GM12878 (cell line): ENCODE measurements around the gene NEURL3. TPM values are rescaled to one million over a fixed set of nuclear protein-coding genes. Genes with fewer than 3 reads are reported as not detected.

ENCODE experiments used
- ATAC-seq: fragments of 200-7000 bp; cut with Tn5 transposase; 3 replicates; pipeline ENCODE4 v1.9.1; 2020; ENCODE audit warnings: mild to moderate bottlenecking, moderate library complexity
- BruUV-seq: library from RNA; stranded (reverse); fragments of 400-500 nt; replicated peaks from 2 replicates; lab custom pipeline; 2021; lab: Mats Ljungman, UMichigan
- CTCF ChIA-PET: fragments of 300-600 bp; sonication (Branson Sonifier 250); formaldehyde crosslinking; extraction: SDS; loops from one replicate; lab custom pipeline; 2021; ENCODE audit warnings: inconsistent platforms; lab: Yijun Ruan, JAX
- POLR2A ChIA-PET: fragments of 350-600 bp; formaldehyde crosslinking; extraction: SDS; loops from one replicate; lab custom pipeline; 2021; ENCODE audit warnings: inconsistent platforms; lab: Charles Lee
- RAD21 ChIA-PET: fragments of 300-600 bp; sonication (Branson Sonifier 250); formaldehyde crosslinking; loops from one replicate; lab custom pipeline; 2023; ENCODE audit warnings: antibody characterized with exemption; ENCODE audit not compliant: unreplicated experiment; lab: Charles Lee
- SMC1A ChIA-PET: fragments of 300-600 bp; sonication (Branson Sonifier 250); formaldehyde crosslinking; loops from one replicate; lab custom pipeline; 2023; ENCODE audit not compliant: unreplicated experiment, uncharacterized antibody; lab: Charles Lee
- DNase-seq: peaks from one replicate; pipeline ENCODE4 v3.0.0-alpha.2; 2011; ENCODE audit warnings: low read depth, low spot score
- FAIRE-seq: peaks from 3 replicates; lab custom pipeline; 2011; peaks lifted over from hg19 to GRCh38; lab: Jason Lieb, UNC
- H2AFZ ChIP-seq: 2 replicates; pipeline ENCODE4 v1.6.0; 2011; ENCODE audit warnings: low read depth, low read length, control low read depth; ENCODE audit not compliant: control insufficient read depth
- H3K27ac ChIP-seq: 2 replicates; pipeline ENCODE4 v1.5.1; 2011; ENCODE audit warnings: control low read depth; ENCODE audit not compliant: control insufficient read depth, insufficient read depth
- H3K27me3 ChIP-seq, 2 experiments: replicated peaks in 1 of 2; 2 replicates each; pipeline versions ENCODE4 v1.6.0 to v1.6.1; 2011; ENCODE audit warnings: low read length in 1 of 2; ENCODE audit not compliant: control insufficient read depth in 2 of 2, insufficient read depth in 2 of 2
- H3K36me3 ChIP-seq, 2 experiments: 2 replicates each; pipeline ENCODE4 v1.5.1; 2011; ENCODE audit warnings: low read length in 1 of 2; ENCODE audit not compliant: control insufficient read depth in 2 of 2, insufficient read depth in 2 of 2
- H3K4me1 ChIP-seq: 2 replicates; pipeline ENCODE4 v1.6.1; 2011; ENCODE audit warnings: mild to moderate bottlenecking, low read length, moderate library complexity, mixed read lengths; ENCODE audit not compliant: control insufficient read depth, insufficient read depth
- H3K4me2 ChIP-seq: 2 replicates; pipeline ENCODE4 v1.6.0; 2011; ENCODE audit warnings: control low read depth; ENCODE audit not compliant: control insufficient read depth, insufficient read depth
- H3K4me3 ChIP-seq: fragments of 200-600 bp; sonication (generic); 2 replicates; pipeline ENCODE4 v1.5.1; 2016
- H3K79me2 ChIP-seq: 2 replicates; pipeline ENCODE4 v1.6.0; 2011; ENCODE audit warnings: low read length; ENCODE audit not compliant: control insufficient read depth, insufficient read depth
- H3K9ac ChIP-seq: 2 replicates; pipeline ENCODE4 v1.8.0; 2011; ENCODE audit warnings: low read length, control low read depth, mixed read lengths; ENCODE audit not compliant: control insufficient read depth, insufficient read depth
- H3K9me3 ChIP-seq: replicated peaks from 3 replicates; pipeline ENCODE4 v1.5.1; 2011; ENCODE audit warnings: mild to moderate bottlenecking, low read length; ENCODE audit not compliant: control insufficient read depth, insufficient read depth
- H4K20me1 ChIP-seq: 2 replicates; pipeline ENCODE4 v1.6.0; 2011; ENCODE audit not compliant: control insufficient read depth, insufficient read depth
- BACH1 ChIP-seq: fragments of 450-650 bp; IDR thresholded peaks from 2 replicates; pipeline ENCODE4 v1.6.1; 2017; ENCODE audit warnings: mild to moderate bottlenecking, borderline replicate concordance
- BRCA1 ChIP-seq: IDR thresholded peaks from 2 replicates; pipeline ENCODE4 v1.6.1; 2011; ENCODE audit warnings: low read depth, low read length, improper control_type of control experiment
- CHD4 ChIP-seq: fragments of 200-600 bp; sonication (generic); IDR thresholded peaks from 2 replicates; pipeline ENCODE4 v1.6.1; 2016; ENCODE audit warnings: mild to moderate bottlenecking
- EED ChIP-seq: sonication (generic); IDR thresholded peaks from 2 replicates; pipeline ENCODE4 v1.6.1; 2016; ENCODE audit warnings: antibody characterized with exemption, low read depth
- FOXM1 ChIP-seq: IDR thresholded peaks from 2 replicates; pipeline ENCODE4 v1.6.1; 2012; ENCODE audit warnings: low read depth, mild to moderate bottlenecking, inconsistent platforms, low read length, moderate library complexity
- HDGF ChIP-seq: fragments of 450-650 bp; IDR thresholded peaks from 2 replicates; pipeline ENCODE4 v1.6.1; 2016; ENCODE audit warnings: antibody characterized with exemption
- NBN ChIP-seq: fragments of 450-650 bp; IDR thresholded peaks from 2 replicates; pipeline ENCODE4 v1.6.1; 2016
- POLR2A ChIP-seq: IDR thresholded peaks from 2 replicates; pipeline ENCODE4 v1.6.1; 2011; ENCODE audit warnings: low read depth, mild to moderate bottlenecking, low read length
- SIN3A ChIP-seq: IDR thresholded peaks from 2 replicates; pipeline ENCODE4 v1.6.1; 2012; ENCODE audit warnings: low read depth, low read length, improper control_type of control experiment
- SPI1 ChIP-seq: IDR thresholded peaks from 2 replicates; pipeline ENCODE4 v1.6.1; 2011; ENCODE audit warnings: low read depth, mild to moderate bottlenecking, low read length, moderate library complexity, borderline replicate concordance; ENCODE audit not compliant: insufficient read depth
- WGBS: methylation state at CpG from one replicate; pipeline ENCODE4 v1.1.6; 2016; ENCODE audit warnings: low lambda C conversion rate; ENCODE audit not compliant: insufficient replicate concordance, insufficient coverage; ENCODE audit errors: missing lambda C conversion rate; 5-methylcytosine and 5-hydroxymethylcytosine counted together
- in situ Hi-C: fragments of 300-500 bp; cut with MboI; formaldehyde crosslinking; loops from 9 replicates; pipeline ENCODE4 v1.14.3; 2018; ENCODE audit warnings: mixed read lengths
- intact Hi-C: fragments of 100-400 bp; cut with micrococcal nuclease; formaldehyde crosslinking; loops from one replicate; pipeline ENCODE4 v1.14.2; 2022; ENCODE audit not compliant: unreplicated experiment
- polyA plus RNA-seq, 11 experiments: library from polyadenylated mRNA; depleted of rRNA in 4 of 11; unstranded in 6 of 11; stranded (reverse) in 5 of 11; fragments of >200 nt; fragmentation: Nextera tagmentation in 4 of 11; fragmentation: Illumina TruSeq in 1 of 11; extraction: Ambion mirVana in 4 of 11; extraction: Trizol in 1 of 11; gene quantifications; 1 replicate in 1 of 11; 2 replicates in 10 of 11; pipeline versions ENCODE4 v1.2.1 to v1.2.3, GENCODE V29; 2011 to 2016; ENCODE audit warnings: inconsistent platforms in 2 of 11, missing spikeins in 2 of 11, low read depth in 1 of 11
- total RNA-seq, 4 experiments: library from RNA; depleted of rRNA in 3 of 4; stranded (reverse); fragments of >200 nt in 3 of 4; fragmentation: Illumina TruSeq in 1 of 4; extraction: Trizol in 1 of 4; gene quantifications; 2 replicates each; pipeline versions ENCODE4 v1.2.1 to v1.2.3, GENCODE V29; 2013 to 2021
- TF ChIP-seq, protein P1 (sequence below): fragments of 450-650 bp; IDR thresholded peaks from 2 replicates; pipeline ENCODE4 v1.6.1; 2017; ENCODE audit warnings: mild to moderate bottlenecking, moderate library complexity
- TF ChIP-seq, protein P2 (sequence below): IDR thresholded peaks from 2 replicates; pipeline ENCODE4 v1.6.1; 2011; ENCODE audit warnings: mild to moderate bottlenecking, low read depth, low read length, moderate library complexity; ENCODE audit not compliant: insufficient replicate concordance
- TF ChIP-seq, protein P3 (sequence below): fragments of 450-650 bp; IDR thresholded peaks from 2 replicates; pipeline ENCODE4 v1.6.1; 2017; ENCODE audit warnings: mild to moderate bottlenecking, moderate library complexity
- TF ChIP-seq, protein P4 (sequence below): IDR thresholded peaks from 2 replicates; pipeline ENCODE4 v1.6.1; 2011; ENCODE audit warnings: borderline replicate concordance, low read depth, mild to moderate bottlenecking, moderate library complexity, mixed read lengths, low read length; ENCODE audit not compliant: insufficient read depth; ENCODE audit errors: extremely low read length

Gene NEURL3
- total and polyA plus RNA-seq, 10 of the 15 experiments (the other 5 are each of a cell fraction or from before 2014, with no cell fraction given): 0.03 to 6.3 (median 0.47) TPM

DNA sequence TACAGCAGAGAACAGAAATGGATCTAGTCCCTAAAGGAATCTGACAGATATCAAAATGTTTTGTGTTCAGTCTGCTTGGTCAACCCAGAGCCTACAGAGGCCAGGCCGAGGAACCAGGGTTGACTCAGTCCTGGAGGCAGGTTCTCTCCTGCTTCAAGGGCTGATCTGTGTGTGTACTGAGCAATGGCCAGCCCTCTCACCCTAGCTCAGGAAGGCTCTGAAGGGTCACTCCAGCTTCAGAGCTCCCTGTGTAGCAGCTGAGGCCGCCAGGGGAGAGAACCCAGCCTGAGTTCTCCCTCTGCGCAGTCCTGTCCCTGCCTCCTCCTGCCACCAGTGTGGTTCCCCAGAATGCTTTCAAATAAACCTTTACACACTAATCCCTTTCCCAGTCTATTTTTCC is 41.1 kb downstream of the NEURL3 start (continued):
- TF ChIP-seq, protein P1, sequence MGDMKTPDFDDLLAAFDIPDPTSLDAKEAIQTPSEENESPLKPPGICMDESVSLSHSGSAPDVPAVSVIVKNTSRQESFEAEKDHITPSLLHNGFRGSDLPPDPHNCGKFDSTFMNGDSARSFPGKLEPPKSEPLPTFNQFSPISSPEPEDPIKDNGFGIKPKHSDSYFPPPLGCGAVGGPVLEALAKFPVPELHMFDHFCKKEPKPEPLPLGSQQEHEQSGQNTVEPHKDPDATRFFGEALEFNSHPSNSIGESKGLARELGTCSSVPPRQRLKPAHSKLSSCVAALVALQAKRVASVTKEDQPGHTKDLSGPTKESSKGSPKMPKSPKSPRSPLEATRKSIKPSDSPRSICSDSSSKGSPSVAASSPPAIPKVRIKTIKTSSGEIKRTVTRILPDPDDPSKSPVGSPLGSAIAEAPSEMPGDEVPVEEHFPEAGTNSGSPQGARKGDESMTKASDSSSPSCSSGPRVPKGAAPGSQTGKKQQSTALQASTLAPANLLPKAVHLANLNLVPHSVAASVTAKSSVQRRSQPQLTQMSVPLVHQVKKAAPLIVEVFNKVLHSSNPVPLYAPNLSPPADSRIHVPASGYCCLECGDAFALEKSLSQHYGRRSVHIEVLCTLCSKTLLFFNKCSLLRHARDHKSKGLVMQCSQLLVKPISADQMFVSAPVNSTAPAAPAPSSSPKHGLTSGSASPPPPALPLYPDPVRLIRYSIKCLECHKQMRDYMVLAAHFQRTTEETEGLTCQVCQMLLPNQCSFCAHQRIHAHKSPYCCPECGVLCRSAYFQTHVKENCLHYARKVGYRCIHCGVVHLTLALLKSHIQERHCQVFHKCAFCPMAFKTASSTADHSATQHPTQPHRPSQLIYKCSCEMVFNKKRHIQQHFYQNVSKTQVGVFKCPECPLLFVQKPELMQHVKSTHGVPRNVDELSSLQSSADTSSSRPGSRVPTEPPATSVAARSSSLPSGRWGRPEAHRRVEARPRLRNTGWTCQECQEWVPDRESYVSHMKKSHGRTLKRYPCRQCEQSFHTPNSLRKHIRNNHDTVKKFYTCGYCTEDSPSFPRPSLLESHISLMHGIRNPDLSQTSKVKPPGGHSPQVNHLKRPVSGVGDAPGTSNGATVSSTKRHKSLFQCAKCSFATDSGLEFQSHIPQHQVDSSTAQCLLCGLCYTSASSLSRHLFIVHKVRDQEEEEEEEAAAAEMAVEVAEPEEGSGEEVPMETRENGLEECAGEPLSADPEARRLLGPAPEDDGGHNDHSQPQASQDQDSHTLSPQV: no peak
- TF ChIP-seq EED (no peak), HDGF (no peak)

DNA sequence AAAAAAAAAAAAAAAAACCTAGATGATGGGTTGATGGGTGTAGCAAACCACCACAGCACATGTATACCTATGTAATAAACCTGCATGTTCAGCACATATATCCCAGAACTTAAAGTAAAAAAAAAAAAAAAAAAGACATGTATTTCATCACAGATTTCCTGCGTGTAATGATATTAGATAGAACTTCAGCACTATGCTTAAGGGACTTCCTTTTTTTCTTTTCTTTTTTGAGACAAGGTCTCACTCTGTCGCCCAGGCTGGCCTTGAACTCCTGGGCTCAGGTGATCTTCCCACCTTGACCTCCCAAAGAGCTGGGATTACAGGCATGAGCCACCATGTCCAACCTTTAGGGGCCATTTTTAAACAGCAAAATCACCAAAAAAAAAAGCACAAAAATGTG is 42.0 kb downstream of the NEURL3 start:
- FAIRE-seq (no peak), DNase-seq (no peak), ATAC-seq (no peak)
- Histone ChIP-seq H3K9ac (no peak overlapping the region), H3K79me2 (no peaks in the 10 kb centered on the region), H3K4me2 (no peak overlapping the region), H3K4me1 (no peaks in the 10 kb centered on the region), H3K9me3 (no peaks in the 10 kb centered on the region), H2AFZ (no peak overlapping the region), H3K27me3 (no peaks in the 10 kb centered on the region), H3K27ac (no peak overlapping the region), H3K36me3 (no peaks in the 10 kb centered on the region), H3K4me3 (no peak overlapping the region), H4K20me1 (no peaks in the 10 kb centered on the region)
- ChIA-PET SMC1A (no interaction called here), CTCF (interaction anchor here (0.9 kb wide), 1 partner anchor 55 kb away, joined by 5 read pairs; no protein-coding TSS in a partner anchor), RAD21 (interaction anchor here (1.8 kb wide), 1 partner anchor 56 kb away, joined by 5 read pairs; no protein-coding TSS in a partner anchor), POLR2A (no interaction called here)
- intact Hi-C loops: no loop called here
- in situ Hi-C loops: no loop called here
- BruUV-seq: no TSS peak
- 8% methylated on average over 2 of the region's 2 CpGs for WGBS
- TF ChIP-seq SPI1: no peak
- no peak for TF ChIP-seq POLR2A
- TF ChIP-seq BRCA1: no peak
- TF ChIP-seq NBN: no peak
- TF ChIP-seq, protein P2, sequence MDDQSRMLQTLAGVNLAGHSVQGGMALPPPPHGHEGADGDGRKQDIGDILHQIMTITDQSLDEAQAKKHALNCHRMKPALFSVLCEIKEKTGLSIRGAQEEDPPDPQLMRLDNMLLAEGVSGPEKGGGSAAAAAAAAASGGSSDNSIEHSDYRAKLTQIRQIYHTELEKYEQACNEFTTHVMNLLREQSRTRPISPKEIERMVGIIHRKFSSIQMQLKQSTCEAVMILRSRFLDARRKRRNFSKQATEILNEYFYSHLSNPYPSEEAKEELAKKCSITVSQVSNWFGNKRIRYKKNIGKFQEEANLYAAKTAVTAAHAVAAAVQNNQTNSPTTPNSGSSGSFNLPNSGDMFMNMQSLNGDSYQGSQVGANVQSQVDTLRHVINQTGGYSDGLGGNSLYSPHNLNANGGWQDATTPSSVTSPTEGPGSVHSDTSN: no peak
- no peak for TF ChIP-seq SIN3A
- TF ChIP-seq, protein P3, sequence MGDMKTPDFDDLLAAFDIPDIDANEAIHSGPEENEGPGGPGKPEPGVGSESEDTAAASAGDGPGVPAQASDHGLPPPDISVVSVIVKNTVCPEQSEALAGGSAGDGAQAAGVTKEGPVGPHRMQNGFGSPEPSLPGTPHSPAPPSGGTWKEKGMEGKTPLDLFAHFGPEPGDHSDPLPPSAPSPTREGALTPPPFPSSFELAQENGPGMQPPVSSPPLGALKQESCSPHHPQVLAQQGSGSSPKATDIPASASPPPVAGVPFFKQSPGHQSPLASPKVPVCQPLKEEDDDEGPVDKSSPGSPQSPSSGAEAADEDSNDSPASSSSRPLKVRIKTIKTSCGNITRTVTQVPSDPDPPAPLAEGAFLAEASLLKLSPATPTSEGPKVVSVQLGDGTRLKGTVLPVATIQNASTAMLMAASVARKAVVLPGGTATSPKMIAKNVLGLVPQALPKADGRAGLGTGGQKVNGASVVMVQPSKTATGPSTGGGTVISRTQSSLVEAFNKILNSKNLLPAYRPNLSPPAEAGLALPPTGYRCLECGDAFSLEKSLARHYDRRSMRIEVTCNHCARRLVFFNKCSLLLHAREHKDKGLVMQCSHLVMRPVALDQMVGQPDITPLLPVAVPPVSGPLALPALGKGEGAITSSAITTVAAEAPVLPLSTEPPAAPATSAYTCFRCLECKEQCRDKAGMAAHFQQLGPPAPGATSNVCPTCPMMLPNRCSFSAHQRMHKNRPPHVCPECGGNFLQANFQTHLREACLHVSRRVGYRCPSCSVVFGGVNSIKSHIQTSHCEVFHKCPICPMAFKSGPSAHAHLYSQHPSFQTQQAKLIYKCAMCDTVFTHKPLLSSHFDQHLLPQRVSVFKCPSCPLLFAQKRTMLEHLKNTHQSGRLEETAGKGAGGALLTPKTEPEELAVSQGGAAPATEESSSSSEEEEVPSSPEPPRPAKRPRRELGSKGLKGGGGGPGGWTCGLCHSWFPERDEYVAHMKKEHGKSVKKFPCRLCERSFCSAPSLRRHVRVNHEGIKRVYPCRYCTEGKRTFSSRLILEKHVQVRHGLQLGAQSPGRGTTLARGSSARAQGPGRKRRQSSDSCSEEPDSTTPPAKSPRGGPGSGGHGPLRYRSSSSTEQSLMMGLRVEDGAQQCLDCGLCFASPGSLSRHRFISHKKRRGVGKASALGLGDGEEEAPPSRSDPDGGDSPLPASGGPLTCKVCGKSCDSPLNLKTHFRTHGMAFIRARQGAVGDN: no peak
- TF ChIP-seq, protein P4, sequence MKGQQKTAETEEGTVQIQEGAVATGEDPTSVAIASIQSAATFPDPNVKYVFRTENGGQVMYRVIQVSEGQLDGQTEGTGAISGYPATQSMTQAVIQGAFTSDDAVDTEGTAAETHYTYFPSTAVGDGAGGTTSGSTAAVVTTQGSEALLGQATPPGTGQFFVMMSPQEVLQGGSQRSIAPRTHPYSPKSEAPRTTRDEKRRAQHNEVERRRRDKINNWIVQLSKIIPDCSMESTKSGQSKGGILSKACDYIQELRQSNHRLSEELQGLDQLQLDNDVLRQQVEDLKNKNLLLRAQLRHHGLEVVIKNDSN: no peak
- no peak for TF ChIP-seq FOXM1
- no peak for TF ChIP-seq BACH1
- no peak for TF ChIP-seq CHD4
